ENCODE data around the gene COBL.

DNA sequence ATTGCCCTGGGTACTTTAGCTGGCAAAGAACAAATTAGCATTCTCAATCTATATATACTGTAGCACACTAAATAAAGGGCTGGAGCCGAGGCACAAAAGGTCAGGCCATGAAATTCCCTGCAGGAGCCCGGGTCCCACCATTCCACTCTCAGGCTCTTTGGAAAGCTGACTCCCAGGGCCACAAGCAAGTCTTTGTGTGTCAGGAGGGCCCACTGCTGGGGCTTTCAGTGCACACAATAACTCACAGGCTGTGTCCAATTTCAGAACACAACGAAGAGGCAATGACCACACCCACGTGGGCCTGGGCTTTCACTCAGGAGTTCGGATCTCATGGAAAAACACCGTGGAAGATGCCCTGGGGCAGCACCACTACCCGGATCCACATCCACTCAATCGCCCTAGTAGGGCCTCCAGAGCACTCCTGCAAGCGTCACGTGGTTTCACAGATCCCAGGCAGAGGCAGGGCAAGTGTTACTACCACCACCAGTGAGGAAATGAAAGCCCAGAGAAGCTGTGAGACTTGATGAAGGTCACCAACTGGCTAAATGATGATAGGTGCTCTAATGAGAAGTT is 60.3 kb downstream of the COBL start:
- TF ChIP-seq CTCF (conservative IDR thresholded peaks at IDR 0.05; ENCODE audit: low read depth, low read length) (no peak), CHD1 (IDR thresholded peaks at IDR 0.05; ENCODE audit: low read depth, low read length) (no peak), MAZ (IDR thresholded peaks at IDR 0.05; ENCODE audit: borderline replicate concordance, low read depth, low read length) (no peak), POLR2A (IDR thresholded peaks at IDR 0.05; ENCODE audit: low read depth, low read length) (no peak), USF2 (IDR thresholded peaks at IDR 0.05; ENCODE audit: low read depth, low read length) (no peak), BHLHE40 (IDR thresholded peaks at IDR 0.05; ENCODE audit: low read depth, low read length) (no peak)

All from IMR-90 (cell line).